HepG2 (cell line): ENCODE data around the gene TRIP4. TPM values are rescaled to one million over a fixed set of nuclear protein-coding genes. Genes with fewer than 3 reads are reported as not detected.
A peak's percentile ranks its signal among the peaks of the same experiment; 100 is the strongest.

Experiments used
- HNF1A ChIP-seq, 2 experiments: sonication (generic) in 1 of 2; formaldehyde crosslinking in 1 of 2; IDR thresholded peaks; 2 replicates each; pipeline versions ENCODE4 v1.4.0 to v1.6.1; 2016 to 2020; ENCODE audit warnings: borderline replicate concordance in 1 of 2, low read depth in 1 of 2, mild to moderate bottlenecking in 1 of 2, missing genetic modification reagents in 1 of 2
- PHF8 ChIP-seq: sonication (generic); formaldehyde crosslinking; IDR thresholded peaks from 2 replicates; pipeline ENCODE4 v1.5.0; 2020; ENCODE audit warnings: missing genetic modification reagents
- SMAD3 ChIP-seq: sonication (generic); formaldehyde crosslinking; IDR thresholded peaks from 2 replicates; pipeline ENCODE4 v1.4.0; 2020; ENCODE audit warnings: missing genetic modification reagents
- SNAPC5 ChIP-seq: sonication (generic); formaldehyde crosslinking; IDR thresholded peaks from 2 replicates; pipeline ENCODE4 v1.8.1; 2023; ENCODE audit warnings: mild to moderate bottlenecking, missing genetic modification reagents, borderline replicate concordance
- THAP9 ChIP-seq: sonication (generic); formaldehyde crosslinking; IDR thresholded peaks from 2 replicates; pipeline ENCODE4; 2020; ENCODE audit warnings: missing genetic modification reagents, mild to moderate bottlenecking, borderline replicate concordance
- WIZ ChIP-seq: sonication (generic); formaldehyde crosslinking; IDR thresholded peaks from 2 replicates; pipeline ENCODE4 v1.5.1; 2020; ENCODE audit warnings: mild to moderate bottlenecking, missing genetic modification reagents
- ZNF354B ChIP-seq: sonication (generic); formaldehyde crosslinking; IDR thresholded peaks from 2 replicates; pipeline ENCODE4 v1.8.0; 2022; ENCODE audit warnings: mild to moderate bottlenecking, missing genetic modification reagents
- ZNF407 ChIP-seq: sonication (generic); formaldehyde crosslinking; IDR thresholded peaks from one replicate; pipeline ENCODE4 v1.5.1; 2020; ENCODE audit warnings: mild to moderate bottlenecking, missing genetic modification reagents; ENCODE audit errors: not compliant biosample characterization
- ZNF724P ChIP-seq: sonication (generic); formaldehyde crosslinking; IDR thresholded peaks from 2 replicates; pipeline ENCODE4 v1.8.0; 2022; ENCODE audit warnings: missing genetic modification reagents, borderline replicate concordance
- polyA plus RNA-seq, 8 experiments: library from polyadenylated mRNA; depleted of rRNA in 3 of 8; stranded (reverse) in 7 of 8; unstranded in 1 of 8; fragments of >200 nt; fragmentation: Illumina TruSeq in 4 of 8; extraction: Trizol in 4 of 8; gene quantifications; 2 replicates each; pipeline versions ENCODE4 v1.2.1 to v1.2.3, GENCODE V29; 2011 to 2016; ENCODE audit warnings: low read depth in 4 of 8, missing spikeins in 1 of 8, mixed read lengths in 1 of 8; ENCODE audit not compliant: insufficient read depth in 1 of 8
- total RNA-seq, 5 experiments: library from RNA; depleted of rRNA; stranded (reverse); fragments of >200 nt; fragmentation: Illumina TruSeq; extraction: Trizol; gene quantifications; 2 replicates each; pipeline ENCODE4 v1.2.3, GENCODE V29; 2016; ENCODE audit warnings: low read depth in 1 of 5

The TRIP4 gene
- total and polyA plus RNA-seq, 2 of the 13 experiments (the other 11 are each of a cell fraction or from before 2014, with no cell fraction given), result 7.1 to 11.8 TPM

GRCh38 chr15:64355944-64356709 is 31.5 kb upstream of the TRIP4 start, which contains the start of gene CSNK1G1 (continued):
- no peak; the same call in 1 of the 2 replicates for TF ChIP-seq HNF1A (IDR thresholded peaks at IDR 0.05; ENCODE audit: low read depth)
- no peak; the same call in 1 of the 2 replicates for TF ChIP-seq HNF1A (CRISPR knock-in tag; IDR thresholded peaks at IDR 0.05; ENCODE audit: borderline replicate concordance)
- no peak for TF ChIP-seq WIZ (CRISPR knock-in tag)
- TF ChIP-seq SMAD3 (CRISPR knock-in tag), result 0 out of 2 replicates have a peak, but pooled peaks have one; percentile 33
- no peak for TF ChIP-seq SNAPC5
- no peak for TF ChIP-seq ZNF407 (CRISPR knock-in tag)
- TF ChIP-seq THAP9 (CRISPR knock-in tag), result 0 out of 2 replicates have a peak, but pooled peaks have one; percentile 24
- peak; percentile 45; the same call in 1 of the 2 replicates for TF ChIP-seq PHF8
- TF ChIP-seq ZNF724P (CRISPR knock-in tag), result 0 out of 2 replicates have a peak, but pooled peaks have one; percentile 24
- no peak for TF ChIP-seq ZNF354B (CRISPR knock-in tag)
